ENCODE results near the gene AFMID. TPM values are rescaled to one million over a fixed set of nuclear protein-coding genes. Genes with fewer than 3 reads are reported as not detected.

The AFMID gene
- total RNA-seq, 1 donor from 2014 or later: 35.1 TPM

- DNase-seq (ENCODE audit: extremely low spot score, unreplicated experiment): no peak
- Mint-ChIP-seq H3K36me3 (ENCODE audit: unreplicated experiment) (no peaks in the 10 kb centered on the region), H3K9me3 (ENCODE audit: unreplicated experiment) (no peaks in the 10 kb centered on the region), H3K4me3 (ENCODE audit: unreplicated experiment) (peak overlapping the region; percentile 34), H3K27ac (ENCODE audit: unreplicated experiment) (peak overlapping the region; percentile 84), H3K4me1 (ENCODE audit: unreplicated experiment) (peaks cover 31% of the 10 kb centered on the region), H3K27me3 (ENCODE audit: unreplicated experiment) (no peaks in the 10 kb centered on the region)
- TF ChIP-seq CTCF (IDR thresholded peaks at IDR 0.05): no peak
These were observed 42.9 kb upstream of the AFMID start for GRCh38 chr17:78144147-78144719.

- H3K4me3 Mint-ChIP-seq (ENCODE audit: unreplicated experiment): peak overlapping the region; percentile 34
- H3K36me3 Mint-ChIP-seq (ENCODE audit: unreplicated experiment): no peaks in the 10 kb centered on the region
- H3K9me3 Mint-ChIP-seq (ENCODE audit: unreplicated experiment): no peaks in the 10 kb centered on the region
- no peak for DNase-seq (ENCODE audit: extremely low spot score, unreplicated experiment)
- H3K27me3 Mint-ChIP-seq (ENCODE audit: unreplicated experiment): no peaks in the 10 kb centered on the region
- peak overlapping the region; percentile 84 for H3K27ac Mint-ChIP-seq (ENCODE audit: unreplicated experiment)
- TF ChIP-seq CTCF (IDR thresholded peaks at IDR 0.05): no peak
- H3K4me1 Mint-ChIP-seq (ENCODE audit: unreplicated experiment): peaks cover 31% of the 10 kb centered on the region
These were observed 42.2 kb upstream of the AFMID start for GRCh38 chr17:78144736-78145641.

GRCh38 chr17:78146471-78146869 is 40.7 kb upstream of the AFMID start:
- H3K36me3 Mint-ChIP-seq (ENCODE audit: unreplicated experiment): no peaks in the 10 kb centered on the region
- no peaks in the 10 kb centered on the region for H3K27me3 Mint-ChIP-seq (ENCODE audit: unreplicated experiment)
- H3K4me3 Mint-ChIP-seq (ENCODE audit: unreplicated experiment): no peak overlapping the region
- no peak for TF ChIP-seq CTCF (IDR thresholded peaks at IDR 0.05)
- no peaks in the 10 kb centered on the region for H3K9me3 Mint-ChIP-seq (ENCODE audit: unreplicated experiment)
- H3K27ac Mint-ChIP-seq (ENCODE audit: unreplicated experiment): no peak overlapping the region
- no peak for DNase-seq (ENCODE audit: extremely low spot score, unreplicated experiment)
- H3K4me1 Mint-ChIP-seq (ENCODE audit: unreplicated experiment): peaks cover 42% of the 10 kb centered on the region

GRCh38 chr17:78146881-78147280 is 40.3 kb upstream of the AFMID start:
- no peak for TF ChIP-seq CTCF (IDR thresholded peaks at IDR 0.05)
- DNase-seq (ENCODE audit: extremely low spot score, unreplicated experiment): no peak
- H3K27ac Mint-ChIP-seq (ENCODE audit: unreplicated experiment): no peak overlapping the region

GRCh38 chr17:78147315-78147998 is 39.7 kb upstream of the AFMID start:
- Mint-ChIP-seq H3K4me1 (ENCODE audit: unreplicated experiment) (peaks cover 47% of the 10 kb centered on the region), H3K27ac (ENCODE audit: unreplicated experiment) (no peak overlapping the region), H3K9me3 (ENCODE audit: unreplicated experiment) (no peaks in the 10 kb centered on the region), H3K36me3 (ENCODE audit: unreplicated experiment) (no peaks in the 10 kb centered on the region), H3K27me3 (ENCODE audit: unreplicated experiment) (no peaks in the 10 kb centered on the region), H3K4me3 (ENCODE audit: unreplicated experiment) (no peak overlapping the region)
- DNase-seq (ENCODE audit: extremely low spot score, unreplicated experiment): no peak
- TF ChIP-seq CTCF (IDR thresholded peaks at IDR 0.05): no peak

More at GRCh38 chr17:78146881-78147280, 40.3 kb upstream of the AFMID start:
- Mint-ChIP-seq H3K4me1 (ENCODE audit: unreplicated experiment) (peaks cover 46% of the 10 kb centered on the region), H3K9me3 (ENCODE audit: unreplicated experiment) (no peaks in the 10 kb centered on the region), H3K36me3 (ENCODE audit: unreplicated experiment) (no peaks in the 10 kb centered on the region), H3K4me3 (ENCODE audit: unreplicated experiment) (no peak overlapping the region), H3K27me3 (ENCODE audit: unreplicated experiment) (no peaks in the 10 kb centered on the region)

Measured in osteocyte (in vitro differentiated cells).